Endodermal cell (in vitro differentiated cells): Measurements from ENCODE around the gene SLC13A3. TPM values are rescaled to one million over a fixed set of nuclear protein-coding genes. Genes with fewer than 3 reads are reported as not detected.

Experiments
- DNase-seq: peaks from one replicate; pipeline ENCODE4 v3.0.0-alpha.2; 2017
- H3K27ac ChIP-seq: 2 replicates; pipeline ENCODE4 v1.5.1; 2013; ENCODE audit warnings: mild to moderate bottlenecking, low read depth, low read length, moderate library complexity
- H3K27me3 ChIP-seq: 2 replicates; pipeline ENCODE4 v1.6.1; 2013; ENCODE audit warnings: mild to moderate bottlenecking, low read length, moderate library complexity; ENCODE audit not compliant: insufficient read depth, control insufficient read depth, poor library complexity, severe bottlenecking
- H3K36me3 ChIP-seq: 2 replicates; pipeline ENCODE4 v1.7.0; 2013; ENCODE audit warnings: mild to moderate bottlenecking, low read length, moderate library complexity; ENCODE audit not compliant: control insufficient read depth, insufficient read depth
- H3K4me1 ChIP-seq: one replicate; pipeline ENCODE4 v1.7.0; 2013; ENCODE audit warnings: low read length; ENCODE audit not compliant: control insufficient read depth, insufficient read depth
- H3K4me3 ChIP-seq: 2 replicates; pipeline ENCODE4 v1.5.1; 2013; ENCODE audit warnings: mild to moderate bottlenecking, low read length, moderate library complexity
- H3K9ac ChIP-seq: 2 replicates; pipeline ENCODE4 v1.6.1; 2013; ENCODE audit warnings: mild to moderate bottlenecking, low read length, moderate library complexity; ENCODE audit not compliant: poor library complexity, severe bottlenecking; ENCODE audit errors: extremely low read depth
- H3K9me3 ChIP-seq: 2 replicates; pipeline ENCODE4 v1.6.1; 2013; ENCODE audit warnings: mild to moderate bottlenecking, low read length, moderate library complexity; ENCODE audit not compliant: control insufficient read depth
- H3K27ac Mint-ChIP-seq: 2 replicates; pipeline ENCODE4 v1.8.0; 2020; ENCODE audit warnings: mixed read lengths
- H3K27me3 Mint-ChIP-seq: 2 replicates; pipeline ENCODE4 v1.8.0; 2021; ENCODE audit warnings: mild to moderate bottlenecking, mixed read lengths; ENCODE audit not compliant: insufficient read depth
- H3K36me3 Mint-ChIP-seq: 2 replicates; pipeline ENCODE4 v1.8.0; 2020; ENCODE audit warnings: low read depth, mixed read lengths
- H3K4me1 Mint-ChIP-seq: 2 replicates; pipeline ENCODE4 v1.8.0; 2020; ENCODE audit warnings: mixed read lengths
- H3K4me3 Mint-ChIP-seq: 2 replicates; pipeline ENCODE4 v1.8.0; 2020; ENCODE audit warnings: mild to moderate bottlenecking, moderate library complexity, mixed read lengths
- H3K9me3 Mint-ChIP-seq: 2 replicates; pipeline ENCODE4 v1.8.0; 2020; ENCODE audit warnings: mild to moderate bottlenecking, mixed read lengths
- WGBS, 2 experiments: methylation state at CpG; one replicate each; pipeline versions ENCODE4 v1.1.5 to v1.1.7; 2013; ENCODE audit warnings: missing lambda C conversion rate in 2 of 2, mixed read lengths in 1 of 2; ENCODE audit not compliant: insufficient coverage in 1 of 2, insufficient read length in 1 of 2; 5-methylcytosine and 5-hydroxymethylcytosine counted together
- total RNA-seq, 2 donors: library from RNA; stranded (reverse); fragmentation: NEBNext Ultra II Directional in 1 of 2; extraction: Animal tissue kit (Norgen Biotek cat#: 25700) in 1 of 2; gene quantifications; 2 replicates in 1 of 2; 3 replicates in 1 of 2; pipeline ENCODE4 v1.2.1, GENCODE V29; 2021
- TF ChIP-seq, protein P1 (sequence below): fragments of 200-600 bp; sonication (generic); conservative IDR thresholded peaks from 2 replicates; pipeline ENCODE4 v1.5.0; 2021; ENCODE audit warnings: antibody characterized with exemption, mild to moderate bottlenecking

Gene SLC13A3
- total RNA-seq, 2 donors from 2014 or later: 7.3 to 9.0 TPM

DNA sequence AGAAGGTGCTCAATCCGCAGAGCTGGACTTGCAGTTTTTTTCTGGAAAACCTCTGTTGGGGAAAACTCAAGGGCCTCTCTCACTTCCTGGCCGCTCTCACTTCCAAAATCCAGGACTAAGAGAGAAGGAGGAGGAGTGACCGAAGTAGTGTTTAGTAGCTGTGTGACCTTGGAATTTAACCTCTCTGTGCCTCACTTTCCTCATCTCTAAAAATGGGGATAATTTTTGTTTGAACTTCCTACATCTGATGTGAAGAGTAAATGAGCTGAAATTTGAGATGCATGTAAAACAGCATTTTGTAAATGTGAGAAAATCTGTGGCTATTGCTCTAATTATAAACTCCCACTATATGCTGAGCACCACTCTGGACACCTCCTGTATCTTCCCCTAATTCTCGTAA is 5.1 kb downstream of the SLC13A3 start:
- Mint-ChIP-seq H3K4me1 (peaks cover 12% of the 10 kb centered on the region), H3K9me3 (peaks cover 2% of the 10 kb centered on the region), H3K4me3 (no peak overlapping the region), H3K27ac (no peak overlapping the region), H3K36me3 (no peaks in the 10 kb centered on the region), H3K27me3 (peaks cover 90% of the 10 kb centered on the region)
- Histone ChIP-seq H3K4me1 (peaks cover 8% of the 10 kb centered on the region), H3K4me3 (no peak overlapping the region), H3K9ac (no peak overlapping the region), H3K27ac (no peak overlapping the region), H3K9me3 (no peaks in the 10 kb centered on the region), H3K36me3 (no peaks in the 10 kb centered on the region), H3K27me3 (peaks cover 84% of the 10 kb centered on the region)
- DNase-seq: no peak
- WGBS, 2 experiments: 82 to 93% methylated on average over 3 of the region's 4 CpGs
- TF ChIP-seq, protein P1, sequence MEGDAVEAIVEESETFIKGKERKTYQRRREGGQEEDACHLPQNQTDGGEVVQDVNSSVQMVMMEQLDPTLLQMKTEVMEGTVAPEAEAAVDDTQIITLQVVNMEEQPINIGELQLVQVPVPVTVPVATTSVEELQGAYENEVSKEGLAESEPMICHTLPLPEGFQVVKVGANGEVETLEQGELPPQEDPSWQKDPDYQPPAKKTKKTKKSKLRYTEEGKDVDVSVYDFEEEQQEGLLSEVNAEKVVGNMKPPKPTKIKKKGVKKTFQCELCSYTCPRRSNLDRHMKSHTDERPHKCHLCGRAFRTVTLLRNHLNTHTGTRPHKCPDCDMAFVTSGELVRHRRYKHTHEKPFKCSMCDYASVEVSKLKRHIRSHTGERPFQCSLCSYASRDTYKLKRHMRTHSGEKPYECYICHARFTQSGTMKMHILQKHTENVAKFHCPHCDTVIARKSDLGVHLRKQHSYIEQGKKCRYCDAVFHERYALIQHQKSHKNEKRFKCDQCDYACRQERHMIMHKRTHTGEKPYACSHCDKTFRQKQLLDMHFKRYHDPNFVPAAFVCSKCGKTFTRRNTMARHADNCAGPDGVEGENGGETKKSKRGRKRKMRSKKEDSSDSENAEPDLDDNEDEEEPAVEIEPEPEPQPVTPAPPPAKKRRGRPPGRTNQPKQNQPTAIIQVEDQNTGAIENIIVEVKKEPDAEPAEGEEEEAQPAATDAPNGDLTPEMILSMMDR: no peak

DNA sequence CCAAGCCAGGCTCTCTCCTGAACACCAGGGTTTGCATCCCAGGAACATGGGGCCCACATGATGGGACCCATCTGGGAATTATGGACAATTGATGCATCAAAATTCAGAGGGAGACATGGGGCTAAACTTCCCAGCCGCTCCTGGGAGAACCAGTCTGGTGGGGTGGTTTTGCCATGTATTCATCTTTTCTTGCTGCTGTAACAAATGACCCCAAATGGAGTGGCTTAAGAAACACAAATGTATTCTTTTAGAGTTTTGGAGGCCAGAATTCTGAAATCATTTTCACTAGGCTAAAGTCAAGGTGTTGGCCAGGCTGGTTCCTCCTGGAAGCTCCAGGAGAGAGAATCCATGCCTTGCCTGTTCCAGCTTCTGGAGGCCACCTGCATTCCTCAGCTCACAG is 6.5 kb downstream of the SLC13A3 start:
- H3K4me1 ChIP-seq: peaks cover 2% of the 10 kb centered on the region
- no peaks in the 10 kb centered on the region for H3K9me3 ChIP-seq
- Mint-ChIP-seq H3K9me3 (peaks cover 2% of the 10 kb centered on the region), H3K4me3 (no peak overlapping the region), H3K4me1 (peaks cover 9% of the 10 kb centered on the region), H3K27me3 (peaks cover 82% of the 10 kb centered on the region), H3K36me3 (no peaks in the 10 kb centered on the region), H3K27ac (no peak overlapping the region)
- peaks cover 86% of the 10 kb centered on the region for H3K27me3 ChIP-seq
- DNase-seq: no peak
- no peak overlapping the region for H3K27ac ChIP-seq
- H3K36me3 ChIP-seq: no peaks in the 10 kb centered on the region
- TF ChIP-seq, protein P1: no peak
- H3K4me3 ChIP-seq: no peak overlapping the region
- H3K9ac ChIP-seq: no peak overlapping the region
- WGBS, 2 experiments: 97 to 100% methylated on average over 1 of the region's 1 CpG

DNA sequence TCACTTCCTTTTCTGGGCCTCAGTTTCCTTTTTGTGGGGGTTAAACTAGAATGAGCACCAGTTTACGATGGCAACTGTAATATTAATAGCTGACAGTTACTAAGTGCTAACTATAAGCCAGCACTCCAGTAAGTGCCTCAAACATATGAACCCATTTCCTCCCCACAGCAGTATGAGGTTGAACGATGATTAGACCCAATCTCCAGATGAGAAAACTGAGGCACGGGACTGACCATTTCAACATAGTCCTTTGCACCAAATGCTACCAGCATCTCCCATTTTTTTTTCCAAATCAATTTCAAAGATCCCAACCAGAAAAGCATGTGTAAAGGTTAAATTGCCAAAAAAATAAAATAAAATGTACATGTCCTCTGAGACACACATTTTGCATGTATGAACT is 7.1 kb downstream of the SLC13A3 start:
- WGBS, 2 experiments: 99 to 100% methylated on average over 3 of the region's 3 CpGs
- Mint-ChIP-seq H3K27me3 (peaks cover 79% of the 10 kb centered on the region), H3K4me3 (no peak overlapping the region), H3K9me3 (peaks cover 2% of the 10 kb centered on the region), H3K4me1 (peaks cover 3% of the 10 kb centered on the region), H3K27ac (no peak overlapping the region), H3K36me3 (no peaks in the 10 kb centered on the region)
- Histone ChIP-seq H3K27ac (no peak overlapping the region), H3K9ac (no peak overlapping the region), H3K36me3 (no peaks in the 10 kb centered on the region), H3K4me3 (no peak overlapping the region), H3K9me3 (no peaks in the 10 kb centered on the region), H3K27me3 (peaks cover 89% of the 10 kb centered on the region), H3K4me1 (no peaks in the 10 kb centered on the region)
- no peak for DNase-seq
- TF ChIP-seq, protein P1: no peak
